H4 (cell line): ENCODE data around the gene CCNY. TPM values are rescaled to one million over a fixed set of nuclear protein-coding genes. Genes with fewer than 3 reads are reported as not detected.

ENCODE experiments used
- DNase-seq: peaks from one replicate; pipeline ENCODE4 v3.0.0-alpha.2; 2015; ENCODE audit warnings: low spot score
- total RNA-seq: library from RNA; depleted of rRNA; stranded (reverse); fragments of >200 nt; shearing (Covaris generic); gene quantifications from 2 replicates; pipeline ENCODE4 v1.2.3, GENCODE V29; 2014

Gene CCNY
- total RNA-seq, 1 experiment from 2014 or later: 37.6 TPM

DNA sequence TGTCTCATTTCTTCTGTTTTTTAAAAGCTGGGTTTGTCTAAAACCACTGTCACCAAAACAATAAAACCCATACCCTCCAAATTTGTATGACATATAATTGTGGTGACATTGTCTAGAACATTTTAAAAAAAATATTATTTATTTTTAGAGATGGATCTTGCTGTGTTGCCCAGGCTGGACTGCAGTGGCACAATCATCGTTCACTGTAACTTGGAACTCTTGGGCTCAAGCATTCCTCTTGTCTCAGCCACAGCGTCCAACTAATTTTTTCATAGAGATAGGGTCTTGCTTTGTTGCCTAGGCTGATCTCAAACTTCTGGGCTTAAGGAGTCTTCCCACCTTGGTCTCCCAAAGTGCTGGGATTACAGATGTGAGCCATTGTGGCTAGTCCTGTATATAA lies 116.5 kb downstream of the CCNY start:
- DNase-seq: no peak

GRCh38 chr10:35453855-35454532 lies 117.7 kb downstream of the CCNY start:
- DNase-seq: no peak

DNA sequence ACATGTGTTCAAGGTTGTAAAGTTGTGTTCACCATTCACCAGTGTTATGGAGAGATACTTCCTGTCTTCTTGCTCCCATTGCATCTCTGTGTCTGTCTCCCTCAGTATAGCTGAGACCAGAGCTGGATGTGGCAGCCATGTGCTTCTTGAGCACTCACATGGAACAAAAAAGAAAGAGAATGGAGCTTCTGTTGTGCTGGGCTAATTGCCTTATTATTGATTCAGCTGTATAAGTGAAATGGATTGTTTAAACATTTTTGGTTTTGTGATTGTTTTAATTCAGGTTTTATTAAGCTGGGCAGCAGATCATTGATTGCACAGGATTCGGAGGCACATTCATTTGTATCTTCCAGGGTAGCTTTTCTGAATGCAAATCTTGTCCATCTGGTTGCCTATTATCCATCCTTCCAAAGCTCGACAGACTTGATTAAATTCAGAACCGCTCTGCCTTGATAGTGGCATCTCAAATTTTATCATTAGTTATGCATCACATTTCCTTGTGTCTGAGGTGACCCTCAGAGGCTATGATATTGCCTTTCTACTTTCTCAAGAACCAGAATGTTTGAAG lies 119.9 kb downstream of the CCNY start:
- no peak for DNase-seq

- DNase-seq: no peak
Measured at GRCh38 chr10:35456784-35457183, 120.5 kb downstream of the CCNY start.

DNA sequence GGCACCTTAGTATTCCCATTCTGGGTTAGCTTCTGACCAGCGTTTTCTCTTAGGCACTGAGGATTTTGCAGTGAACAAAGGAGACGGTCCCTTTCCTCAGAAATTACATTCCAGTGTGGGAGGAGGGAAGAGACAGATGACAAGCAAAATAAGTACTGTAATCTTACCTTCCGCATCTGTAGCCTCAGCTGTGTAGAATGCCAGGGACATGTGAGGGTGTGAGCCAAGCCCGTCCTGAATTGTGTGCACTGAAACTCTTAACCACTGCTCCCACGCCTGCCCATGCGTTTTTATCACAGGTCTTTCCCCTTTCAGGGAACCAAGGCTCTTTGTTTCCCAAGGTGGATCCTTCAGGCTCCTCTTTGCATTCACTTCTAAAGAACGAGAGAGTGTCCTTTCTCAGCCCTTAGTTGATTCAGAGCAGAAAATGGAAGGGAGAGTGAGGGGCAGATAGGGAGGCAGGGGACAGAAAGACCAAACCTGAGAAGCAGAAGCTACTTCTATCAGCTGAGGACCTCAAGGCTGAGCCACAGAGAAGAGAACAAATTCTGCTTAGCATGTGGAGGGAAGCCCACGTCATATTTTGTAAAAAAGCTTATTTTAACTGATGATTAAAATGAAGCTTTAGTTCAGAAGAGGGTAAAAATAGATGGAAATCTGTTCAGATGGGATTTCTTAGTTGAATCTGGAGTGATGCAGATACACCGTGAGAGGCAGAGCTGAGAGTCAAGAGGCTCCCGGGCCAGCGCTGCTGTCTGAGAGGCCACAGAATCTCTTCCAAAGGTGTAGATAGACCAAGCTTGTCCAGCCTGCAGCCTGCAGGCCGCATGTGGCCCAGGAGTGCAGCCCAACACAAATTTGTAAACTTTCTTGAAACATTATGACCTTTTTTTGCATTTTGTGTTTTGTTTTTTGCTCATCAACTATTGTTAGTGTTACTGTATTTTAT lies 122.5 kb downstream of the CCNY start:
- DNase-seq: no peak

DNA sequence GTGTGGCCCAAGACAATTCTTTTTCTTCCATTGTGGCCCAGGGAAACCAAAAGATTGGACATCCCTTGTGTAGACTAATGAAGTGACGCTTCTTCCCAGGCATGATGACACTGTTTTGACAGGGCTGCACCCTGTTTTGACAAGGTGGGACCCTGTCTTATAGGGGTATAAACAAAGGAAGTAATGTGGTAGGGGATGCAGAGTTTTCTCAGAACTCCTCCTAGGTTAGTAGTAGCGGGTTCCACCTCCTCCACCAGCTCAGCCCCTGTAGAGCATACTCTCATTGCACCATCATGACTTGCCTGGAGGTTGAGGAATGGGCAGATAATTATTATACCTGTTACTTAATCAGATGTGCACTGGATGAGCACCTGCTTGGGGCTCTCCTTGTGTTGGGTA lies 123.1 kb downstream of the CCNY start:
- no peak for DNase-seq

- no peak for DNase-seq
Measured at GRCh38 chr10:35460852-35461460, 124.6 kb downstream of the CCNY start.

DNA sequence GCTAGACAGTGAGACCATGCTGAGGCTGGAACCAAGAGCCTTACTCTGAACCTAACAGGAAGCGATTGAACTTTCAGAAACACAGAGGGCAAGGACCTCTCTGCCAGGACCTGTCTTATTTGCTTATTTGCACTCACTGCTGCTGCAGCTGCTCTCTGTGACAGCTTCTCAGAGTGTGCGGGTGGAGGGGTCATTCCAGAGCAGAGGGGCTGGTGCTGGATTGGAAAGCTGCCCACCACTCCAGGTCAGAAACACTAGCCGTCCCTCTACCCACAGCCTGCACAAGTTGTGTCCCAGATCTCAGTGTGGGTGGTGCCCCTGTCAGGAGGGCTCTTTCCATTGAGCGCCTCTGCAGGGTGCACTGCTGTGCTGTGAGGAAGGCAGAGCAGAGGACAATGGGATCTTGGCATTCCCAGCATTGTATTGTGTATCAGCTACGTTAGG lies 126.2 kb downstream of the CCNY start:
- no peak for DNase-seq

DNA sequence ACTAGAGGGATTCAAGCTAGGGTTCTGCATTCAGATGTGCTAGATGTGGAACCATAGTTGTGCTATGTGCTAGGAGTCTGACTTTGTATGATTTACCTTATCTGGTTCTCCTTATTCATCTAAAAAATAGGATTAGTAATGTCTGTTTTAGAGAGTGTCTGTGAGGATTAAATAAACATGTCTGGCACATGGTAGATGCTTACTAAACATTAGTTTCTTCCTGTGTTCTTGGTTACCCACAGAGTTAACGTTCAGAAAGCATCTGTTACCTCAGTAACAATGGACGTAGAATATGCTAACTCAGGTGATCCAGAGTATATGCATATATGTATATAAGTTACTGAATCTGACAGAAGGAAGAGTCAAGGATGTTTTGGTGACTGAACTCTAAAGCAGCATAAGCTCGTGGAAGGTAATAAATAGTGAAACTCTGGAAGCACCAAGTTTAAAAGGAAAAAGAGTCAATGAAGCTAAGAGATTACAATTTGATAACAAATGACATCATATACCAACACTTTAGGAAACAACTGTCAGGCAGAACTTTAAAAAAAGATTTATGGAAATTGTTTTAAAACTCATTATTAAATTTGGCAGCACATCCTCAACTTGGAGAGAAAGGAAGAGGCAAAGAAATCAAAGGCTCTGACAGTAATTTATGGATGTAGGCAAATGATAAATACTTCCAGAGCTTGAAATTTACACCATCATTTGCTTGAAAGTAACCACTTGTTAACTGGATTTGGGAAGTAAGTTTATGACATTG lies 127.0 kb downstream of the CCNY start:
- DNase-seq: no peak

DNA sequence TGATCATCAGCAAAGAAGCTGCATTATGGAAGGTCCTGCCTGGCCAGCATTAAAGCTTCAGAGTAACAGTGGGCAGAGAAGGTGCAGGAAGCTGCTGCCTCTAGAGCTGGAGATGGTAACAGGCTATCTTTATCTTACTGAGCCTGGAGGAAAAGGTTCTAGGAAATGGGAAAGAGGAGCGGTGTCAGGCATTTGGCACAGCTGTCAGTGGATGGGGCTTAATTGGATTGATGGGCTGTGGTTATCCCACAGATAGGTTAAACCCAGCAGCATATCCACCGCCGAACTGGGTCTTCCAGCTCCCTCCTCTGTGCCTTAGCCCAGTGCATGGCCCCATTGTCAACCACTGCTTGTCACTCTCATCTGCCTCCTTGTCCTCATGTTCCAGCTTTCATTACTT lies 127.6 kb downstream of the CCNY start:
- DNase-seq: no peak

- no peak for DNase-seq
Measured at GRCh38 chr10:35464825-35465456, 128.6 kb downstream of the CCNY start.

- DNase-seq: no peak
Measured at GRCh38 chr10:35465673-35466072, 129.4 kb downstream of the CCNY start.

- no peak for DNase-seq
Measured at GRCh38 chr10:35466170-35466569, 129.9 kb downstream of the CCNY start.

- no peak for DNase-seq
Measured at GRCh38 chr10:35466661-35467060, 130.4 kb downstream of the CCNY start.

DNA sequence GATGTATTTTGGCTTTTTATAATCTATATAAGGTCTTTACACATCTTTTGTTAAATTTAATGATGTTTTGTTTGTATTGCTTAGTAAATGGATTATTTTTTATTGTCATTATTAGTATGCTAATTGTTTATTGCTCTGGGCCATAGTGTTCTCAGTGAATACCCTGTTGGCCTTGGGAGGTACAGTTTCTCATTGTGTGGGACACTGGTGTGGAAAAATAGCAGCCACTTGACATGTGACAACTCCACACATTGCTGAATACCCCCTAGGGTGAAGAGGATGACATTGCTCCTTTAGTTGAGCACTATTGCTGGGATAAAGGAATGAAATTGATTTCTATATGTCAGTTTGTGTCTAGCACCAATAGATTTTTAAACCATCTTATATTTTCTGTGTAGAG lies 130.9 kb downstream of the CCNY start:
- DNase-seq: no peak

- no peak for DNase-seq
Measured at GRCh38 chr10:35470248-35470924, 134.1 kb downstream of the CCNY start.

DNA sequence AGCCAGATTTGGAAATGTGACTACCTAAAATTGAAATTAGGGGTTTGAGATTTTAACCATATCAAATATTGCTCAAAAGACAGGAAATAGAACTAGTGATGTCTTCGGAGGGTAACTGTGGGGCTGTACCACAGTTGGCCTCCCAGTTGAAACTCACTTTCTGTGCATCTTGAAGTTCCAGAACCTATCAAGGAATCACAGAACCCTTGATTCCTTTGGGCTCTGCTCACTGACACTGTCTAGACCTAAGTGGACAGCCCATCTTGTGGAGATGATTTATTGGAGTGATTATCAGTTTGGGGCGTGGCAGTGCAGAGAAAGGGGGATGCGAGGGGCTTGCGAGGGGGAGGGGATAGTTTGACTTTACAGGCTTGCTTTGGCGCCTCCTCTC lies 134.6 kb downstream of the CCNY start:
- no peak for DNase-seq

- no peak for DNase-seq
Measured at GRCh38 chr10:35471435-35471834, 135.1 kb downstream of the CCNY start.

GRCh38 chr10:35480142-35480541 lies 143.8 kb downstream of the CCNY start:
- no peak for DNase-seq

- DNase-seq: no peak
Measured at GRCh38 chr10:35481413-35481812, 145.1 kb downstream of the CCNY start.
